ENCODE data around the gene AFAP1. TPM values are rescaled to one million over a fixed set of nuclear protein-coding genes. Genes with fewer than 3 reads are reported as not detected.

AFAP1 gene
- total RNA-seq, 4 donors from 2014 or later, result 8.2 to 55.0 (median 28.9) TPM

GRCh38 chr4:7735961-7736360, 203.7 kb downstream of the AFAP1 start:
- DNase-seq, result no peak
- no peaks in the 10 kb centered on the region for H3K4me1 ChIP-seq
- no peaks in the 10 kb centered on the region for H3K27me3 ChIP-seq
- no peak for TF ChIP-seq POLR2A (IDR thresholded peaks at IDR 0.05)
- TF ChIP-seq, protein P1, sequence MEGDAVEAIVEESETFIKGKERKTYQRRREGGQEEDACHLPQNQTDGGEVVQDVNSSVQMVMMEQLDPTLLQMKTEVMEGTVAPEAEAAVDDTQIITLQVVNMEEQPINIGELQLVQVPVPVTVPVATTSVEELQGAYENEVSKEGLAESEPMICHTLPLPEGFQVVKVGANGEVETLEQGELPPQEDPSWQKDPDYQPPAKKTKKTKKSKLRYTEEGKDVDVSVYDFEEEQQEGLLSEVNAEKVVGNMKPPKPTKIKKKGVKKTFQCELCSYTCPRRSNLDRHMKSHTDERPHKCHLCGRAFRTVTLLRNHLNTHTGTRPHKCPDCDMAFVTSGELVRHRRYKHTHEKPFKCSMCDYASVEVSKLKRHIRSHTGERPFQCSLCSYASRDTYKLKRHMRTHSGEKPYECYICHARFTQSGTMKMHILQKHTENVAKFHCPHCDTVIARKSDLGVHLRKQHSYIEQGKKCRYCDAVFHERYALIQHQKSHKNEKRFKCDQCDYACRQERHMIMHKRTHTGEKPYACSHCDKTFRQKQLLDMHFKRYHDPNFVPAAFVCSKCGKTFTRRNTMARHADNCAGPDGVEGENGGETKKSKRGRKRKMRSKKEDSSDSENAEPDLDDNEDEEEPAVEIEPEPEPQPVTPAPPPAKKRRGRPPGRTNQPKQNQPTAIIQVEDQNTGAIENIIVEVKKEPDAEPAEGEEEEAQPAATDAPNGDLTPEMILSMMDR (IDR thresholded peaks at IDR 0.05), result no peak
- no peaks in the 10 kb centered on the region for H3K9me3 ChIP-seq
- H3K4me3 ChIP-seq, result no peak overlapping the region
- H3K36me3 ChIP-seq, result no peaks in the 10 kb centered on the region
- no peak overlapping the region for H3K27ac ChIP-seq
- intact Hi-C loops (cut with DNase I; ENCODE audit: low total_unique reads), result no loop called here

DNA sequence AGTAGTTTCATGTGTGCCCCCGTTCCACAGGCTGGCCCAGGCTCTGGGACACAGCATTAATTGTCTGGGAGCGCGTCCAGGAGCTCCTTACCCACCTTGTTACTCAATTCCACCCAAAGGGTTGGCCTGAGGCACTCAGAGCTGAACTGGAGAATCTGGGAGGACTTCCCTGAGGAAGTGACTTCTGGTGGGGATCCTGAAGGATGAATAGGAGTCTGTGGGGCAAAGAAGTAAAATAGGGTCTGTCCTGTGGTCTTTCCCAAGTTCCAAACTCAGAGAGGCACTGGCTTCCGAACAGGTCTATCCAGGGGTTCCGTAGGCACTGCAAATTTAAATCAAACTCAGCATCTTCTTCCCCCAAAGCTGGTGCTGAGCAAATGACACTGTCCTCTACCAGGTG, 204.3 kb downstream of the AFAP1 start:
- DNase-seq, result no peak
- Histone ChIP-seq H3K4me3 (no peak overlapping the region), H3K4me1 (no peaks in the 10 kb centered on the region), H3K27me3 (no peaks in the 10 kb centered on the region), H3K9me3 (no peaks in the 10 kb centered on the region), H3K36me3 (no peaks in the 10 kb centered on the region), H3K27ac (no peak overlapping the region)
- TF ChIP-seq POLR2A (IDR thresholded peaks at IDR 0.05), result no peak
- TF ChIP-seq, protein P1 (IDR thresholded peaks at IDR 0.05), result no peak
- intact Hi-C loops (cut with DNase I; ENCODE audit: low total_unique reads), result no loop called here

DNA sequence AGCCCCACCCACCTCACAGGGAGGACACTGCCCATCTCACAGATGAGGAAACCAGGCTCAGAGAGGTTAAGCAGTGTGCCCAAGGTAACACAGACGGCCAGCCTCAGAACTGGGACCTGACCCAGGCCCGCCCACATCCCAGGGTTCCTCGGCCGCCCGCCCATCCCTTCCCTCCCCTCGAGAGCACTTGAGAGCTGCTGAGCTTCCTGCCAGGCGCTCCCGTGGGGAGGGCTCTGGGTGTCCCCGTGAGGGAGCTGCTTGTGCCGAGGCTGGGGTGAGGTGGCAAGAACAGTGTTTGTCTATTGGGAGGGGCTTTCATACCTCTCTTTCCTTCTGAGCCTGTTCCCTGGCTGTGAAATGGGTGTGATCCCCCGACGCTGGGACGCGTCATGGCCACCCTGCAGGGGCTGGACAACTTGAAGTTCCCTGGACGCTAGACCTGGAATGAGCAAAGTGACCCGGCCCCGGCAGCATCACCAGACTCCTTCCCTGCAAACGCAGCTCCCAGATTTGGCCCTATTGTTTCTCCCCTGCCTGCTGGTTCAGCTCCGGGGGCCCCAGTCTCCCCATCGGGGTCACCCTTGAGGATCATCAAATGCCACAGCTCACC, 204.9 kb downstream of the AFAP1 start:
- H3K27ac ChIP-seq, result no peak overlapping the region
- no peaks in the 10 kb centered on the region for H3K36me3 ChIP-seq
- TF ChIP-seq, protein P1 (IDR thresholded peaks at IDR 0.05), result no peak
- TF ChIP-seq POLR2A (IDR thresholded peaks at IDR 0.05), result no peak
- H3K9me3 ChIP-seq, result no peaks in the 10 kb centered on the region
- intact Hi-C loops (cut with DNase I; ENCODE audit: low total_unique reads), result no loop called here
- no peak for DNase-seq
- H3K4me1 ChIP-seq, result no peaks in the 10 kb centered on the region
- H3K27me3 ChIP-seq, result no peaks in the 10 kb centered on the region
- H3K4me3 ChIP-seq, result no peak overlapping the region

DNA sequence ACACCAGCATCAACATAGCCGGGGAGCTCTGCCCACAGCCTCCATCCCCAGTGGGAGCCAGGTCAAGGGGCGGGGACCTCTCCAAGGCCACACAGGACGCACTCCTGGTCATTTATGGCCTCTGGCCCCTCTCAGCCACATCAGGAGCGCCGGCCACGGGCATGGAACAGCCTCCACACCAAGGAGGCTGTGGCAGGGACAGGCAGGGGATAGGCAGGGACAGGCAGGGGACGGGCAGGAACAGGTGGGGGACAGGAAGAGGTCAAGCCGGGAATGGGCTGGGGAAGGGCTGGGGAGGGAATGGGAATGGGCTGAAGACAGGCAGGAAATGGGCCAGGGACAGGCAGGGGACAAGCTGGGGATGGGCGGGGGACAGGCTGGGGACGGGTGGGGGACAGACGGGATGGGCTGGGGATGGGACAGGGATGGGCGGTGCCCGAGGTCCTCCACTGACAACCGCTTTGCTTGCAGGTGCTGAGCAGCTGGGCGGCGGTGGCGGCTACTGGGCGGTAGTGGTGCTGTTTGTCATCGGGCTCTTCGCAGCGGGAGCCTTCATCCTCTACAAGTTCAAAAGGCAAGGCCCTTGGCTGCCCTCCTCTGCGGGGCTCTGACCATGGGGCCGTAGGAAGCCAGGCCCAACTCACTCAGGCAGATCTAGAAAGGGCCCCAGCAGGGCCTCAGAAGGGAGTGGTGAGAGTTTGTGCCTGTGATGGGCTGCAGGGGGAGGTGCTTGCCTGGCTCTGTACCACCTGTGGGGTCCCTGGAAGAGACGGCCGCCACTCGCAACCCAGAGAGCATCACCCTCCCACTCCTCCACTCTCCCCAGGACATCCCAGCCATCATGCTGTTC, 205.6 kb downstream of the AFAP1 start:
- H3K27ac ChIP-seq, result no peak overlapping the region
- H3K27me3 ChIP-seq, result no peaks in the 10 kb centered on the region
- H3K4me3 ChIP-seq, result no peak overlapping the region
- intact Hi-C loops (cut with DNase I; ENCODE audit: low total_unique reads), result no loop called here
- no peaks in the 10 kb centered on the region for H3K9me3 ChIP-seq
- no peaks in the 10 kb centered on the region for H3K4me1 ChIP-seq
- no peak for TF ChIP-seq POLR2A (IDR thresholded peaks at IDR 0.05)
- TF ChIP-seq, protein P1 (IDR thresholded peaks at IDR 0.05), result no peak
- no peaks in the 10 kb centered on the region for H3K36me3 ChIP-seq
- DNase-seq, result no peak

DNA sequence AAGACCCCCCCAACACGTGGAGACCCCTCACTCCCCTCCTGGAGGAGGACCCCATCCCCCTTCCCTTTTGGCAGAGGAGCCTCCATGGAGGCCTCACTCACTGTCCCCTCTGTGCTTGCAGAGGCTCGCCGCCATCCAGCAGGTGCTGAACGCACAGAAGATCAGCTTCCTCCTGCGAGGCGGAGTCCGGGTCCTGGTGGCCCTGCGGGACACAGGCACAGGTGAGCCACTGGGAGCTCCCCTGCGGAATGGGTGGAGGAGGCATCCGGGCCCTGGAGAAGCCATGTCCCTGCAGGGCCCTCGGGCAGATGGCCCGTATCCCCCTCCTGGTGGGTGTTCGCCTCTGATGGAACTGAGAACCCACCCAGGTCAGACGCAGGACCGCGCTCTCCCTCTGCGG, 206.5 kb downstream of the AFAP1 start:
- no peaks in the 10 kb centered on the region for H3K36me3 ChIP-seq
- intact Hi-C loops (cut with DNase I; ENCODE audit: low total_unique reads), result no loop called here
- H3K27me3 ChIP-seq, result no peaks in the 10 kb centered on the region
- no peak for DNase-seq
- H3K27ac ChIP-seq, result no peak overlapping the region
- H3K4me1 ChIP-seq, result no peaks in the 10 kb centered on the region
- no peak overlapping the region for H3K4me3 ChIP-seq
- no peak for TF ChIP-seq POLR2A (IDR thresholded peaks at IDR 0.05)
- no peaks in the 10 kb centered on the region for H3K9me3 ChIP-seq

Measured in uterus (tissue), 4 donors.